H54 (cell line): ENCODE measurements around the gene PTGES2.

Source experiments
- DNase-seq: peaks from one replicate; pipeline ENCODE4 v3.0.0; 2011; ENCODE audit warnings: low spot score, mixed read lengths; ENCODE audit not compliant: insufficient read length
- FAIRE-seq: peaks from 3 replicates; lab custom pipeline; 2011; peaks lifted over from hg19 to GRCh38; lab: Jason Lieb, UNC
- POLR2A ChIP-seq: IDR thresholded peaks from 2 replicates; pipeline ENCODE4 v1.6.1; 2011; ENCODE audit warnings: low read depth, mild to moderate bottlenecking, low read length

Gene PTGES2

DNA sequence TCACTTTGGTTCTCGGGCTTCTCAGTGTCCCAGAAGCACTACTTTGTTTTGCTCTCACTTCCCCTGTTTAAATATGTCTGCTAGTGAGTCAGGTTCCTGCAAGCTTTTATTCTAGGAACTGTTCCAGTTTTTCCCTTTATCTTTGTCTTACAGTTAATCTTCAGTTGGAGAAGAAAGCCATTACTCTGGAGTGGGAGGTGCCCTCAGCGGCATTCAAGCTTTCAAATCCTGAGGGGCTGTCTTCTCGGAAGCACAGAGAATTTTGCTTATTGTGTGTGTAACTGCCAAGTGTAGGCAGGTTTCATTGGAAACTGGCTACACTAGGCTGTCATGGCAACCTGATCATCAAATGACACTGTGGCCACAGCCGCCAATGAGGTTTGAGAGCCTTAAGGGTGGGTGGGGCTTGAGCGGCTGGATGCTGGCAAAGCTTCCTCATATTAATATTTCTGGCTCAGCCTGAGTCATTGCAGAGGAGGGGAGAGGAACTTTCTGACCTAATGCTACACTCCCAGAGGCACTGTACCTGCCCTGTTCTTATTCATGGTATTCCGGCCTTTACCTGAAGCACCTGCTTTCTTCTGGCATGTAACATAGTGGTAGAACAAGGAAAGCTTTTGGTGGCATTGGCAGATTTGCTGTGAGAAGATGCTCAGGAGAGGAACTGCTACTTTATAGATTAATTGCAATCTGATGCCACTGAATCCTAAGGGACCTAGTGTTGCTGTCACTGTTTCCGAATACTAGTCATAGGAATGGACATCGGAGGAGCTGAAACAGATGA lies 33.2 kb downstream of the PTGES2 start:
- FAIRE-seq (peak; percentile 97), DNase-seq (peak; percentile 95)
- TF ChIP-seq POLR2A = no peak

GRCh38 chr9:128093011-128093410 lies 34.5 kb downstream of the PTGES2 start:
- DNase-seq (no peak), FAIRE-seq (no peak)
- TF ChIP-seq POLR2A = no peak

GRCh38 chr9:128092199-128092977 lies 35.1 kb downstream of the PTGES2 start:
- no peak for DNase-seq
- no peak for FAIRE-seq
- TF ChIP-seq POLR2A = no peak

- no peak for DNase-seq
- no peak for FAIRE-seq
- TF ChIP-seq POLR2A = no peak; the same call in 1 of the 2 replicates
Observed at GRCh38 chr9:128091571-128091970, 36.0 kb downstream of the PTGES2 start.

- peak; percentile 30; the same call in 1 of the 2 replicates for TF ChIP-seq POLR2A
- DNase-seq = peak; percentile 66
Observed at GRCh38 chr9:128091144-128091543, 36.4 kb downstream of the PTGES2 start.

DNA sequence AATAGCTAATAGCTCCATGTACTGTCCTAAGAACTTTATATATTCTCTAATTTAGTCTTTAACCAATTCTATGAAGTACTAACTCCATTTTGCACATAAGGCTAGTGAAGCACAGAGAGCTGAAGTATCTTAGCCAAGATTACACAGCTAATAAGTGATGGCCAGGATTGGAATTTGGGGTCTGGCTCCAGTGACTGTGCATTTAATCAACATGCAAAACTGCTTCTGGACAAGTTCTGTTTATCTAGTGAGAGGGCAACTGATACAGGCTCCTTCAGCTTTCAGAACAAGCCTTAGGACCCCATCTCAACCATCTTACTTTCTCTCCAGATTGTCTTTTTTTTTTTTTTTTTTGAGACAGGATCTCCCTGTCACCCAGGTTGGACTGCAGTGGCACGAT lies 38.2 kb downstream of the PTGES2 start:
- no peak for TF ChIP-seq POLR2A
- DNase-seq = no peak
- FAIRE-seq = no peak

More at GRCh38 chr9:128091144-128091543, 36.4 kb downstream of the PTGES2 start:
- no peak for FAIRE-seq

DNA sequence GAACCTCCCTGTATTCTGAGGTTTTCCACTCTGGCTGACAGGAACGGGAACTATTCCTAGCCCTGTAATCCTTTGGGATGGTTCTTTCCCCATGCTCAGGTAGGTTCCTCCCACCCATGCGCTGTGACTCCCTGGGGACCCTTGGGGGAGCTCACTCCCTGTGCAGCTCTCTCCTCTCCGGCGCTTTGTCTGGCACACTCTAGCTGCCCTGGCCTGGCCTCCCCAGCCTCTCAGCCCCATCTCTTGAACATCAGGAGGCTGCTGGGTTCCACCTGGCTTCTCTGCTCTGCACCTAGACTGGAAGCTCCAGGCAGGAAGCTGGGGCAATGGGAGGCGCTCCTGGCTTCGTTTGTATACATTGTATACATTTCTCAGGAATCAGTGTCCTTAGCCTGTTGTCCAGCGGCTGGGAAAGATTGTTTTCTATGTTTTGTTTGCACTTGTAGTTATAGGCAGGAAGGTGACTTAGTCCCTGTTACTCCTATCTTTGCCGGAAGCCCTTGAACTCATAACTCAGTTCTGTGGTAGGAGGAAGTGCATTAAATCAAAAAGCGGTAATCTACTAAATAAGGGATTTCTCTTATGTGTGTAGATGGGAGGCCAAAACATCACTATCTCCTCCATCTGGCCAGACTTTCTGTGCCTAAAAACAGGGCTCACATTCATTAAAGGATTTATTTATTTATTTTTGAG lies 39.1 kb downstream of the PTGES2 start:
- TF ChIP-seq POLR2A = no peak
- DNase-seq = no peak
- no peak for FAIRE-seq

- TF ChIP-seq POLR2A = no peak
- FAIRE-seq = no peak
- DNase-seq = no peak
Observed at GRCh38 chr9:128087262-128087661, 40.3 kb downstream of the PTGES2 start.

GRCh38 chr9:128085943-128086342 lies 41.6 kb downstream of the PTGES2 start:
- TF ChIP-seq POLR2A = no peak
- no peak for DNase-seq
- FAIRE-seq = no peak

DNA sequence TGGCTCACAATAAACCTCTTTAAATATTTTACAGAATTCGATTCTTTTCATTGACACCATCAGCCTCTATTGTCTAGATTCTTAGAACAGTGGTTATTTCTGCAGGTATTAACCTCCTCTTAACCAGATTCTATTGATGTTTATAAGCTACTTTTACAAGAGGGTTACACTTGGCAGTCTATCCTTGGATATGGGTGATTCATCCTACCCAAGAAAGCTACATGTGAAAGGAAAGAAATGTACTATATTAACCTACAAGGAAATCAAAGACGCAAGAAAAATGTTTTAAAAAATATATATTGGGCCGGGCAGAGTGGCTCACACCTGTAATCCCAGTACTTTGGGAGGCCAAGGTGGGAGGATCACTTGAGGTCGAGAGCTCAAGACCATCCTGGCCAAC lies 42.8 kb downstream of the PTGES2 start:
- no peak for DNase-seq
- no peak for FAIRE-seq
- no peak for TF ChIP-seq POLR2A

- FAIRE-seq = no peak
- no peak for TF ChIP-seq POLR2A
- no peak for DNase-seq
Observed at GRCh38 chr9:128082151-128082550, 45.4 kb downstream of the PTGES2 start.

- FAIRE-seq (peak; percentile 65), DNase-seq (peak; percentile 61)
- no peak for TF ChIP-seq POLR2A
Observed at GRCh38 chr9:128081056-128081455, 46.5 kb downstream of the PTGES2 start.

DNA sequence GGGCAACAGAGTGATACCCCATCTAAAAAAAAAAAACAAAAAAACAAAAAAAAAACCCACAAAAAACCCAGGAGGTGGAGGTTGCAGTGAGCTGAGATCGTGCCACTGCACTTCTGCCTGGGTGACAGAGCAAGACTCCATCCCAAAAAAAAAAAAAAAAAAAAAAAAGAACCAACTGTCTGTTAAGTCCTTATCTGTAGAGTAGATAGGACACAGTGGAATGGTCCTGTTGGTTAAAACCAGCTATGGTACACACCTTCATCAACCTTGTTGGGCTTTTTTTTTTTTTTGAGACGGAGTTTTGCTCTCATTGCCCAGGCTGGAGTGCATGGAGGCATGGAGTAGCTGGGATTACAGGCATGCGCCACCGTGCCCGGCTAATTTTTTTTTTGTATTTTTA lies 47.3 kb downstream of the PTGES2 start:
- no peak for TF ChIP-seq POLR2A
- no peak for FAIRE-seq
- DNase-seq = no peak
